Cardiac muscle cell (in vitro differentiated cells and primary cell): ENCODE results near the gene RET. TPM values are rescaled to one million over a fixed set of nuclear protein-coding genes. Genes with fewer than 3 reads are reported as not detected.

Source experiments
- DNase-seq, 2 donors: peaks; one replicate each; pipeline versions ENCODE4 v3.0.0 to v3.0.0-alpha.2; 2010 to 2017; ENCODE audit warnings: low read depth in 1 of 2, low spot score in 1 of 2
- H3K27ac ChIP-seq: fragments of 200-600 bp; sonication (generic); 2 replicates; pipeline ENCODE4 v1.5.1; 2016
- H3K27me3 ChIP-seq: fragments of 200-600 bp; sonication (generic); 2 replicates; pipeline ENCODE4 v1.6.0; 2016; ENCODE audit warnings: control low read depth
- H3K36me3 ChIP-seq: fragments of 200-600 bp; sonication (generic); 2 replicates; pipeline ENCODE4 v1.5.1; 2016; ENCODE audit warnings: control low read depth
- H3K4me1 ChIP-seq: fragments of 200-600 bp; sonication (generic); 2 replicates; pipeline ENCODE4 v1.8.1; 2017; ENCODE audit warnings: low read depth, mild to moderate bottlenecking, mixed run types
- H3K4me3 ChIP-seq: fragments of 200-600 bp; sonication (generic); 2 replicates; pipeline ENCODE4 v1.5.1; 2016; ENCODE audit warnings: mild to moderate bottlenecking
- H3K9me3 ChIP-seq: fragments of 200-600 bp; sonication (generic); 2 replicates; pipeline ENCODE4 v1.5.1; 2017; ENCODE audit warnings: low read depth, mild to moderate bottlenecking, control low read depth
- CTCF ChIP-seq: IDR thresholded peaks from 2 replicates; pipeline ENCODE4 v1.5.1; 2012; ENCODE audit warnings: low read depth, mild to moderate bottlenecking, low read length
- polyA plus RNA-seq: library from polyadenylated mRNA; unstranded; fragments of >200 nt; fragmentation: Nextera tagmentation; extraction: Ambion mirVana; gene quantifications from 2 replicates; pipeline ENCODE4 v1.2.1, GENCODE V29; 2016
- total RNA-seq: library from RNA; depleted of rRNA; stranded (reverse); fragments of >200 nt; gene quantifications from 2 replicates; pipeline ENCODE4 v1.2.3, GENCODE V29; 2016

The RET gene
- total and polyA plus RNA-seq, 2 experiments from 2014 or later = 0.09 TPM; not detected in 1

GRCh38 chr10:43177595-43177994 lies 100.7 kb downstream of the RET start:
- Histone ChIP-seq H3K36me3 (peaks cover 15% of the 10 kb centered on the region), H3K27me3 (no peaks in the 10 kb centered on the region), H3K4me1 (no peaks in the 10 kb centered on the region), H3K27ac (no peak overlapping the region), H3K9me3 (no peaks in the 10 kb centered on the region), H3K4me3 (no peak overlapping the region)
- TF ChIP-seq CTCF = no peak
- DNase-seq = peak in 1 of 2 donors; percentile 13

Other genes with a start within 250 kb of the RET start
- 6.4 and 8.3 TPM in 2 replicates for gene CSGALNACT2, start 61.4 kb downstream of the RET start, total RNA-seq
- gene CSGALNACT2, start 61.4 kb downstream of the RET start, polyA plus RNA-seq = 9.9 and 11.6 TPM in 2 replicates
- gene RASGEF1A, start 190.0 kb downstream of the RET start, total RNA-seq = 3.4 and 4.2 TPM in 2 replicates
- 0.91 and 4.4 TPM in 2 replicates for gene RASGEF1A, start 190.0 kb downstream of the RET start, polyA plus RNA-seq